HCT116 (cell line): ENCODE measurements around the gene STK40. TPM values are rescaled to one million over a fixed set of nuclear protein-coding genes. Genes with fewer than 3 reads are reported as not detected.

Experiments used
- ATAC-seq: fragments of 200-7000 bp; cut with Tn5 transposase; 2 replicates; pipeline ENCODE4 v1.9.1; 2020; ENCODE audit warnings: mild to moderate bottlenecking, moderate library complexity
- BruUV-seq: library from RNA; stranded (reverse); fragments of 400-500 nt; replicated peaks from 2 replicates; lab custom pipeline; 2021; lab: Mats Ljungman, UMichigan
- CTCF ChIA-PET: fragments of 300-600 bp; sonication (Branson Sonifier 250); formaldehyde crosslinking; loops from one replicate; lab custom pipeline; 2021; ENCODE audit warnings: antibody characterized with exemption; lab: Charles Lee
- POLR2A ChIA-PET: fragments of 300-600, 350-600 bp; sonication (Branson Sonifier 250); formaldehyde crosslinking; loops from one replicate; lab custom pipeline; 2021; ENCODE audit warnings: antibody characterized with exemption; lab: Charles Lee
- RAD21 ChIA-PET, 2 experiments: fragments of 300-600 bp; sonication (Branson Sonifier 250); formaldehyde crosslinking; loops; one replicate each; lab custom pipeline; 2023; ENCODE audit warnings: low total read pairs in 2 of 2; ENCODE audit not compliant: uncharacterized antibody in 2 of 2, unreplicated experiment in 2 of 2, low non-redundant PET in 1 of 2; lab: Charles Lee
- DNase-seq: peaks from one replicate; pipeline ENCODE4 v3.0.0-alpha.2; 2010; ENCODE audit warnings: low read depth, low spot score
- H2AFZ ChIP-seq: fragments of 200-600 bp; shearing (Covaris generic), sonication (generic); 2 replicates; pipeline ENCODE4 v1.6.1; 2017; ENCODE audit warnings: low read depth, mixed run types, mixed read lengths, antibody characterized with exemption, low read length; ENCODE audit not compliant: poor library complexity, severe bottlenecking
- H3K27ac ChIP-seq: 2 replicates; pipeline ENCODE4 v1.5.1; 2012; ENCODE audit warnings: low read depth, low read length
- H3K27me3 ChIP-seq: fragments of 200-600 bp; sonication (generic); 2 replicates; pipeline ENCODE4 v1.6.1; 2016; ENCODE audit warnings: mixed run types, low read length, mixed read lengths; ENCODE audit not compliant: insufficient read depth
- H3K36me3 ChIP-seq, 2 experiments: fragments of 200-500 bp in 1 of 2; fragments of 200-600 bp in 1 of 2; sonication (Bioruptor generic) in 1 of 2; sonication (generic) in 1 of 2; 2 replicates each; pipeline versions ENCODE4 v1.5.1 to v1.6.1; 2014 to 2016; ENCODE audit warnings: low read length in 2 of 2, inconsistent platforms in 1 of 2, mixed read lengths in 1 of 2, mixed run types in 1 of 2; ENCODE audit not compliant: insufficient read depth in 2 of 2, control insufficient read depth in 1 of 2
- H3K4me1 ChIP-seq, 2 experiments: fragments of 200-600 bp in 1 of 2; sonication (generic) in 1 of 2; 2 replicates each; pipeline versions ENCODE4 v1.5.1 to v1.6.1; 2012 to 2017; ENCODE audit warnings: low read length in 2 of 2, inconsistent platforms in 1 of 2, mild to moderate bottlenecking in 1 of 2, mixed read lengths in 1 of 2, mixed run types in 1 of 2, moderate library complexity in 1 of 2; ENCODE audit not compliant: insufficient read depth in 2 of 2, control insufficient read depth in 1 of 2
- H3K4me2 ChIP-seq: fragments of 200-600 bp; sonication (generic); 2 replicates; pipeline ENCODE4 v1.6.1; 2017; ENCODE audit warnings: mixed run types, low read length, mixed read lengths
- H3K4me3 ChIP-seq, 2 experiments: fragments of 200-600 bp in 1 of 2; sonication (generic) in 1 of 2; replicated peaks in 1 of 2; 2 replicates each; pipeline ENCODE4 v1.5.1; 2011 to 2016; ENCODE audit warnings: low read length in 2 of 2, control low read depth in 1 of 2, low read depth in 1 of 2, mild to moderate bottlenecking in 1 of 2, mixed read lengths in 1 of 2, mixed run types in 1 of 2
- H3K79me2 ChIP-seq: fragments of 200-600 bp; sonication (generic); 2 replicates; pipeline ENCODE4 v1.6.1; 2017; ENCODE audit warnings: mild to moderate bottlenecking, mixed run types, low read length, moderate library complexity, mixed read lengths; ENCODE audit not compliant: insufficient read depth
- H3K9ac ChIP-seq: fragments of 200-600 bp; sonication (generic); 2 replicates; pipeline ENCODE4 v1.6.1; 2016; ENCODE audit warnings: low read length, mixed read lengths
- H3K9me2 ChIP-seq: fragments of 200-600 bp; sonication (generic), shearing (Covaris generic); 2 replicates; pipeline ENCODE4 v1.6.1; 2017; ENCODE audit warnings: mixed run types, mild to moderate bottlenecking, moderate library complexity; ENCODE audit not compliant: insufficient read depth
- H3K9me3 ChIP-seq, 2 experiments: fragments of 200-500 bp in 1 of 2; fragments of 200-600 bp in 1 of 2; sonication (Bioruptor generic) in 1 of 2; sonication (generic) in 1 of 2; 2 replicates each; pipeline ENCODE4 v1.6.1; 2014 to 2017; ENCODE audit warnings: low read length in 2 of 2, mixed read lengths in 2 of 2, inconsistent platforms in 1 of 2, low read depth in 1 of 2, mild to moderate bottlenecking in 1 of 2, mixed run types in 1 of 2, moderate library complexity in 1 of 2; ENCODE audit not compliant: control insufficient read depth in 1 of 2, insufficient read depth in 1 of 2
- H4K20me1 ChIP-seq: fragments of 200-600 bp; sonication (generic), shearing (Covaris generic); 2 replicates; pipeline ENCODE4 v1.6.1; 2017; ENCODE audit warnings: mixed run types, mild to moderate bottlenecking, moderate library complexity; ENCODE audit not compliant: insufficient read depth
- CBX3 ChIP-seq: IDR thresholded peaks from 2 replicates; pipeline ENCODE4 v1.6.1; 2012; ENCODE audit warnings: low read depth
- ELF1 ChIP-seq: IDR thresholded peaks from 2 replicates; pipeline ENCODE4 v1.6.1; 2012; ENCODE audit warnings: low read depth, borderline replicate concordance
- EZH2 ChIP-seq: fragments of 200-600 bp; sonication (generic); IDR thresholded peaks from 2 replicates; pipeline ENCODE4 v1.6.1; 2017; ENCODE audit warnings: antibody characterized with exemption, mixed run types
- FOSL1 ChIP-seq: IDR thresholded peaks from 2 replicates; pipeline ENCODE4 v1.6.1; 2012; ENCODE audit warnings: low read depth
- JUND ChIP-seq: IDR thresholded peaks from 2 replicates; pipeline ENCODE4 v1.6.1; 2012
- POLR2A ChIP-seq: IDR thresholded peaks from 2 replicates; pipeline ENCODE4 v1.7.0; 2011; ENCODE audit warnings: borderline replicate concordance; ENCODE audit not compliant: insufficient read depth, insufficient read length; ENCODE audit errors: extremely low read depth
- RAD21 ChIP-seq: IDR thresholded peaks from 2 replicates; pipeline ENCODE4 v1.6.1; 2012; ENCODE audit warnings: low read depth, mild to moderate bottlenecking
- SIN3A ChIP-seq: IDR thresholded peaks from 2 replicates; pipeline ENCODE4 v1.6.1; 2012; ENCODE audit warnings: low read depth
- SP1 ChIP-seq: IDR thresholded peaks from 2 replicates; pipeline ENCODE4 v1.6.1; 2012; ENCODE audit warnings: low read depth
- TCF7L2 ChIP-seq: IDR thresholded peaks from 2 replicates; pipeline ENCODE4 v1.7.0; 2011; ENCODE audit warnings: borderline replicate concordance, inconsistent platforms; ENCODE audit not compliant: insufficient read depth, insufficient read length; ENCODE audit errors: extremely low read depth
- YY1 ChIP-seq: IDR thresholded peaks from 2 replicates; pipeline ENCODE4 v1.6.1; 2011; ENCODE audit warnings: low read length, low read depth, moderate library complexity, mild to moderate bottlenecking; ENCODE audit not compliant: insufficient replicate concordance; ENCODE audit errors: extremely low read depth
- ZFX ChIP-seq: fragments of 450-650 bp; IDR thresholded peaks from 2 replicates; pipeline ENCODE4 v1.6.1; 2017
- ZNF274 ChIP-seq: fragments of 200-500 bp; sonication (Bioruptor generic); IDR thresholded peaks from 2 replicates; pipeline ENCODE4 v1.6.1; 2014; ENCODE audit warnings: mild to moderate bottlenecking, low read depth, low read length, inconsistent platforms
- intact Hi-C: fragments of 100-400 bp; cut with micrococcal nuclease; formaldehyde crosslinking; loops from 2 replicates; pipeline ENCODE4 v1.10.0; 2022
- total RNA-seq: library from RNA; stranded (reverse); gene quantifications from one replicate; pipeline ENCODE4 v1.2.1, GENCODE V29; 2021; ENCODE audit not compliant: unreplicated experiment
- TF ChIP-seq, protein P1 (sequence below), 3 experiments: fragments of 200-600 bp in 1 of 3; sonication (generic) in 1 of 3; IDR thresholded peaks in 2 of 3; conservative IDR thresholded peaks in 1 of 3; 2 replicates each; pipeline ENCODE4 v1.5.1; 2012 to 2017; ENCODE audit warnings: low read depth in 2 of 3, low read length in 2 of 3, antibody characterized with exemption in 1 of 3, borderline replicate concordance in 1 of 3, control low read depth in 1 of 3, mild to moderate bottlenecking in 1 of 3, mixed read lengths in 1 of 3, mixed run types in 1 of 3, moderate library complexity in 1 of 3; ENCODE audit not compliant: insufficient read depth in 1 of 3
- TF ChIP-seq, protein P2 (sequence below): IDR thresholded peaks from 2 replicates; pipeline ENCODE4 v1.6.1; 2012

STK40 gene
- total RNA-seq, 1 experiment from 2014 or later = 33.9 TPM

DNA sequence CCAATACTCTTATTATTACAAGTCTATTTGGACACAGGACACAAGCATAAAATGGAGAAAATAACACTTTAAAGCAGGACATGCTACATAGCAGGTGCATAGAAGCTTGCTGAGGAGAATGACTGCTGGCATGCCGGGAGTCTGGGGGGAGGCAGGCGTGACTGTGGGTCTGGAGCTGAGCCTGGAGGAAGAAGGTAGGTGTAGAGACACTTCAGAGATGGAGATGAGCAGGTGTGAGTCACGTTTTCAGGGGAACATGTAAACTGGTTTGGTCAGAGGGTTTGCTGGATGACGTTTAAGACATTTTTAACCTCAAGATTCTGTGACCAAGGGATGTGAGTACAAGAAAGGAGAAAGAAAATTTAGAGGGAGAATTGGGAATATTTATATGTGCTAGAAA is 40.1 kb upstream of the STK40 start:
- no TSS peak for BruUV-seq
- Histone ChIP-seq H3K4me1 (peaks cover 0 to 8% of the 10 kb centered on the region in 2 experiments; a peak in 1 of 4 replicates), H3K79me2 (no peaks in the 10 kb centered on the region), H3K4me2 (no peak overlapping the region), H3K27ac (no peak overlapping the region), H3K36me3 (no peaks in the 10 kb centered on the region), H4K20me1 (no peaks in the 10 kb centered on the region), H3K9me3 (no peaks in the 10 kb centered on the region), H3K9ac (no peak overlapping the region), H3K27me3 (no peaks in the 10 kb centered on the region), H3K9me2 (no peaks in the 10 kb centered on the region), H2AFZ (no peak overlapping the region), H3K4me3 (no peak overlapping the region)
- ChIA-PET RAD21 (no interaction called here), POLR2A (interaction anchor here (2.3 kb wide), 1 partner anchor 25 kb away, joined by 7 read pairs; no protein-coding TSS in a partner anchor), CTCF (no interaction called here)
- intact Hi-C loops = no loop called here
- ATAC-seq (no peak), DNase-seq (no peak)
- no peak for TF ChIP-seq ELF1
- no peak for TF ChIP-seq CBX3
- TF ChIP-seq RAD21 = no peak
- no peak for TF ChIP-seq FOSL1
- no peak for TF ChIP-seq EZH2
- TF ChIP-seq SIN3A = no peak
- TF ChIP-seq, protein P1, sequence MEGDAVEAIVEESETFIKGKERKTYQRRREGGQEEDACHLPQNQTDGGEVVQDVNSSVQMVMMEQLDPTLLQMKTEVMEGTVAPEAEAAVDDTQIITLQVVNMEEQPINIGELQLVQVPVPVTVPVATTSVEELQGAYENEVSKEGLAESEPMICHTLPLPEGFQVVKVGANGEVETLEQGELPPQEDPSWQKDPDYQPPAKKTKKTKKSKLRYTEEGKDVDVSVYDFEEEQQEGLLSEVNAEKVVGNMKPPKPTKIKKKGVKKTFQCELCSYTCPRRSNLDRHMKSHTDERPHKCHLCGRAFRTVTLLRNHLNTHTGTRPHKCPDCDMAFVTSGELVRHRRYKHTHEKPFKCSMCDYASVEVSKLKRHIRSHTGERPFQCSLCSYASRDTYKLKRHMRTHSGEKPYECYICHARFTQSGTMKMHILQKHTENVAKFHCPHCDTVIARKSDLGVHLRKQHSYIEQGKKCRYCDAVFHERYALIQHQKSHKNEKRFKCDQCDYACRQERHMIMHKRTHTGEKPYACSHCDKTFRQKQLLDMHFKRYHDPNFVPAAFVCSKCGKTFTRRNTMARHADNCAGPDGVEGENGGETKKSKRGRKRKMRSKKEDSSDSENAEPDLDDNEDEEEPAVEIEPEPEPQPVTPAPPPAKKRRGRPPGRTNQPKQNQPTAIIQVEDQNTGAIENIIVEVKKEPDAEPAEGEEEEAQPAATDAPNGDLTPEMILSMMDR (IDR thresholded peaks at IDR 0.05 in 2 of 3, conservative IDR thresholded peaks at IDR 0.05 in 1 of 3; ENCODE audit: borderline replicate concordance in 1 of 3, insufficient read depth in 1 of 3, low read depth in 2 of 3, low read length in 2 of 3) = no peak
- no peak for TF ChIP-seq TCF7L2
- TF ChIP-seq YY1 = no peak
- TF ChIP-seq ZFX = no peak
- TF ChIP-seq, protein P2, sequence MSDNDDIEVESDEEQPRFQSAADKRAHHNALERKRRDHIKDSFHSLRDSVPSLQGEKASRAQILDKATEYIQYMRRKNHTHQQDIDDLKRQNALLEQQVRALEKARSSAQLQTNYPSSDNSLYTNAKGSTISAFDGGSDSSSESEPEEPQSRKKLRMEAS = no peak
- TF ChIP-seq JUND = no peak
- TF ChIP-seq POLR2A = no peak
- no peak for TF ChIP-seq SP1
- TF ChIP-seq ZNF274 = no peak
